Endothelial cell of umbilical vein (primary cell): ENCODE measurements around the gene DLGAP1. TPM values are rescaled to one million over a fixed set of nuclear protein-coding genes. Genes with fewer than 3 reads are reported as not detected.

Source experiments
- BruUV-seq: library from RNA; stranded (reverse); fragments of 400-500 nt; replicated peaks from 2 replicates; lab custom pipeline; 2021; lab: Mats Ljungman, UMichigan
- CTCF ChIA-PET: fragments of 300-600, 350-600 bp; sonication (Branson Sonifier 250); formaldehyde crosslinking; loops from one replicate; lab custom pipeline; 2021; ENCODE audit warnings: antibody characterized with exemption, inconsistent platforms; lab: Charles Lee
- POLR2A ChIA-PET: fragments of 300-600, 350-600 bp; sonication (Branson Sonifier 250); formaldehyde crosslinking; loops from one replicate; lab custom pipeline; 2021; ENCODE audit warnings: antibody characterized with exemption, inconsistent platforms; lab: Charles Lee
- DNase-seq: peaks from one replicate; pipeline ENCODE4 v3.0.0-alpha.2; 2011; ENCODE audit warnings: low read depth, low spot score
- FAIRE-seq: peaks from 2 replicates; lab custom pipeline; 2011; peaks lifted over from hg19 to GRCh38; lab: Jason Lieb, UNC
- H2AFZ ChIP-seq: 2 replicates; pipeline ENCODE4 v1.6.0; 2012; ENCODE audit warnings: low read depth, low read length, control low read depth, inconsistent platforms
- H3K27ac ChIP-seq: 2 replicates; pipeline ENCODE4 v1.5.1; 2011; ENCODE audit warnings: low read depth, mild to moderate bottlenecking, control low read depth, low read length, moderate library complexity; ENCODE audit not compliant: insufficient read depth
- H3K27me3 ChIP-seq, 2 experiments: 2 replicates each; pipeline versions ENCODE4 v1.6.0 to v1.6.1; 2011; ENCODE audit warnings: low read length in 2 of 2, mixed read lengths in 1 of 2; ENCODE audit not compliant: control insufficient read depth in 2 of 2, insufficient read depth in 2 of 2
- H3K36me3 ChIP-seq, 2 experiments: 2 replicates in 1 of 2; 3 replicates in 1 of 2; pipeline ENCODE4 v1.5.1; 2011; ENCODE audit warnings: low read length in 2 of 2, mild to moderate bottlenecking in 1 of 2, moderate library complexity in 1 of 2; ENCODE audit not compliant: control insufficient read depth in 2 of 2, insufficient read depth in 2 of 2; ENCODE audit errors: extremely low read depth in 1 of 2
- H3K4me1 ChIP-seq: 3 replicates; pipeline ENCODE4 v1.5.1; 2011; ENCODE audit warnings: mild to moderate bottlenecking, low read length; ENCODE audit not compliant: control insufficient read depth, insufficient read depth; ENCODE audit errors: extremely low read depth
- H3K4me2 ChIP-seq: 2 replicates; pipeline ENCODE4 v1.6.1; 2011; ENCODE audit warnings: low read length, control low read depth, mixed read lengths; ENCODE audit not compliant: insufficient read depth
- H3K4me3 ChIP-seq, 3 experiments: fragments of 200-600 bp in 1 of 3; sonication (generic), shearing (Covaris generic) in 1 of 3; replicated peaks in 1 of 3; 2 replicates each; pipeline ENCODE4 v1.5.1; 2011 to 2016; ENCODE audit warnings: control low read depth in 3 of 3, low read length in 3 of 3, mild to moderate bottlenecking in 2 of 3, inconsistent platforms in 1 of 3, low read depth in 1 of 3, moderate library complexity in 1 of 3; ENCODE audit not compliant: insufficient read depth in 1 of 3
- H3K79me2 ChIP-seq: 2 replicates; pipeline ENCODE4 v1.6.0; 2012; ENCODE audit warnings: low read length, inconsistent platforms; ENCODE audit not compliant: control insufficient read depth, insufficient read depth
- H3K9ac ChIP-seq: replicated peaks from 2 replicates; pipeline ENCODE3; 2011; ENCODE audit warnings: low read length, control low read depth; ENCODE audit not compliant: insufficient read depth; ENCODE audit errors: extremely low read depth
- H3K9me1 ChIP-seq: replicated peaks from 3 replicates; pipeline ENCODE4 v1.6.0; 2011; ENCODE audit warnings: mild to moderate bottlenecking, low read length; ENCODE audit not compliant: control insufficient read depth, insufficient read depth; ENCODE audit errors: extremely low read depth
- H3K9me3 ChIP-seq: replicated peaks from 2 replicates; pipeline ENCODE4 v1.5.1; 2012; ENCODE audit warnings: low read length, inconsistent platforms; ENCODE audit not compliant: control insufficient read depth, insufficient read depth
- H4K20me1 ChIP-seq: replicated peaks from 2 replicates; pipeline ENCODE3; 2011; ENCODE audit warnings: mild to moderate bottlenecking, low read length; ENCODE audit not compliant: control insufficient read depth, insufficient read depth; ENCODE audit errors: extremely low read depth
- GATA2 ChIP-seq: IDR thresholded peaks from 2 replicates; pipeline ENCODE4 v1.7.0; 2011; ENCODE audit warnings: low read depth, mild to moderate bottlenecking, moderate library complexity, mixed read lengths, low read length; ENCODE audit not compliant: insufficient read length, insufficient read depth
- JUN ChIP-seq: IDR thresholded peaks from 2 replicates; pipeline ENCODE4 v1.6.1; 2011; ENCODE audit warnings: borderline replicate concordance, low read depth; ENCODE audit not compliant: insufficient read length, insufficient read depth
- MYC ChIP-seq: IDR thresholded peaks from one replicate; pipeline ENCODE4 v1.6.1; 2011; ENCODE audit warnings: mild to moderate bottlenecking, low read depth, low read length
- POLR2A ChIP-seq: IDR thresholded peaks from 2 replicates; pipeline ENCODE4 v1.6.1; 2012; ENCODE audit warnings: low read depth, mild to moderate bottlenecking, control low read depth, low read length
- POLR2AphosphoS5 ChIP-seq: IDR thresholded peaks from 2 replicates; pipeline ENCODE4 v1.6.1; 2012; ENCODE audit warnings: low read depth, mild to moderate bottlenecking, control low read depth, low read length, moderate library complexity; ENCODE audit not compliant: insufficient read depth
- dilution Hi-C: fragments of 300-500 bp; cut with MboI; formaldehyde crosslinking; loops from one replicate; pipeline ENCODE4 v1.15.0; 2019; ENCODE audit warnings: low sequenced_read_pairs; ENCODE audit not compliant: extremely low pct_ligation_motif_present
- intact Hi-C: fragments of 100-400 bp; cut with micrococcal nuclease; formaldehyde crosslinking; loops from one replicate; pipeline ENCODE4 v1.10.0; 2022
- polyA plus RNA-seq, 4 experiments: library from polyadenylated mRNA; depleted of rRNA in 3 of 4; stranded (reverse) in 3 of 4; unstranded in 1 of 4; fragments of >200 nt; gene quantifications; 2 replicates each; pipeline versions ENCODE4 v1.2.1 to v1.2.3, GENCODE V29; 2011 to 2012; ENCODE audit warnings: missing spikeins in 1 of 4
- total RNA-seq: library from RNA; stranded (reverse); gene quantifications from 2 replicates; pipeline ENCODE4 v1.2.3, GENCODE V29; 2021
- TF ChIP-seq, protein P1 (sequence below): IDR thresholded peaks from 2 replicates; pipeline ENCODE4 v1.6.1; 2011; ENCODE audit not compliant: insufficient read depth, insufficient read length

The DLGAP1 gene
- total and polyA plus RNA-seq, 2 donors (not counting 3 experiments of a cell fraction or from before 2014, with no cell fraction given): 0.04 TPM; not detected in 1

DNA sequence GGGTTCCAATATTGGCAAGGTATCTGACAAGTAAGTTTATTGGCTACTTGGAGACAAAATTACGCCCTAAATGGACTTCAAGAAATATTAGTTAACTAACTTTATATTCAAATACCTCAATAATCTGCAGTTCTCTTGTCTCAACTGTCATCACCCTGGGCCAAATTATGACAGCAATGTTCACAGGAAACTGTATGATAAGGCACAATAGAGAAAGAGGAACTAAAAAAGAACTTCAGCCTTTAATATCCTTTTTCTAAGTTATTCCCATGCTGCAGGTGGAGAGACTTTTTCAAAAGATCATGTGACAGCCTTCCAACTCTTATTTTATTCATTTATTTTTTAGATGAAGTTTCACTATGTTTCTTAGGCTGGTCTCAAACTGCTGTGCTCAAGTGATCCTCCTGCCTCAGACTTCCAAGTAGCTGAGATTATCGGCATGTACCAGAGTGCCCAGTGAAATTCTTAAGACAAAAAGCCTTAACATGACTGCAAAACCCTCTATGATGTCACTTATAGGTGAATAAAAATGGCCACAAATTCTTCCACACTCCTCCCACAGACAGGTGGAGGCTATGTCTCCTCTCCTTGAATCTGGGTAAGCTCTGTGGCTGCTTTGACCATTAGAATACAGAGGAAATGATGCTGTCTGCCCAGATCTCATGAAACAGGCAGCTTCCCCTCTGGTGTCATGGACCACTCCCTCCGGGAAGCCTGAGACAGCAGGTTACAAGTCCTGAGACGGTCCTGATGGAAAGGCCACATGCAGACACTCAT is 794.2 kb downstream of the DLGAP1 start:
- Histone ChIP-seq H3K4me1 (peaks cover 15% of the 10 kb centered on the region), H3K36me3 (no peaks in the 10 kb centered on the region), H4K20me1 (no peaks in the 10 kb centered on the region), H3K4me3 (no peak overlapping the region), H3K4me2 (no peak overlapping the region), H3K9ac (no peak overlapping the region), H3K79me2 (no peaks in the 10 kb centered on the region), H3K27ac (no peak overlapping the region), H3K27me3 (no peaks in the 10 kb centered on the region), H3K9me1 (no peaks in the 10 kb centered on the region), H2AFZ (no peak overlapping the region), H3K9me3 (no peaks in the 10 kb centered on the region)
- FAIRE-seq (peak; percentile 73), DNase-seq (no peak)
- CTCF ChIA-PET: interaction anchor here (0.9 to 2.9 kb wide), 3 partner anchors 8 to 67 kb away, joined by 4 to 9 read pairs (median 4); no protein-coding TSS in a partner anchor
- POLR2A ChIA-PET: interaction anchor here (0.7 kb wide), 1 partner anchor 133 kb away, joined by 11 read pairs; no protein-coding TSS in a partner anchor
- no TSS peak for BruUV-seq
- dilution Hi-C loops (no loop called here), intact Hi-C loops (no loop called here)
- TF ChIP-seq, protein P1, sequence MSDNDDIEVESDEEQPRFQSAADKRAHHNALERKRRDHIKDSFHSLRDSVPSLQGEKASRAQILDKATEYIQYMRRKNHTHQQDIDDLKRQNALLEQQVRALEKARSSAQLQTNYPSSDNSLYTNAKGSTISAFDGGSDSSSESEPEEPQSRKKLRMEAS: no peak
- TF ChIP-seq POLR2A (no peak), POLR2AphosphoS5 (no peak), JUN (no peak), MYC (no peak)

DNA sequence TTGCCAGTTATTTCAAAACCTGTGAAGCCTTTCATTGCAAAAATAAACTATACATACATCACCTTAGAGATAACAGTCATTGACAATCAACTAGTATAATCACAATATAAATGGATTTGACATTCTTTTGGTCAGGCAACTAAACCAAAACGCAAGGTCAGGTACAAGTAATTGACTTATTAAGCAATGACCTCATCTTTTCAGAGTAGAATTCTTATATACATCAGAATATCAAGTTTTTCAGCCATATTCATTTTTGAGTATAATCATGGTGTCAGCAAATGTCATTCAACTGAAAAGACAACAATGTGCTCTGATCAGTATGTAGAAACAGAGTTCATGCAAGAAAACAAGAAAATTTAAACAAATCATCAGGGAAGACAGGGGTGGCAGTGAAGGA is 796.6 kb downstream of the DLGAP1 start:
- H2AFZ ChIP-seq: no peak overlapping the region
- H3K27me3 ChIP-seq: no peaks in the 10 kb centered on the region
- no peak for DNase-seq
- no peak overlapping the region for H3K4me2 ChIP-seq
- H3K27ac ChIP-seq: no peak overlapping the region
- no peaks in the 10 kb centered on the region for H3K36me3 ChIP-seq
- TF ChIP-seq GATA2: no peak
- TF ChIP-seq JUN: peak; percentile 3
- H3K9me1 ChIP-seq: no peaks in the 10 kb centered on the region
- H3K79me2 ChIP-seq: no peaks in the 10 kb centered on the region
- no peak overlapping the region for H3K9ac ChIP-seq
- FAIRE-seq: no peak
- H4K20me1 ChIP-seq: no peaks in the 10 kb centered on the region
- intact Hi-C loops (no loop called here), dilution Hi-C loops (no loop called here)
- no peak overlapping the region for H3K4me3 ChIP-seq
- no TSS peak for BruUV-seq
- ChIA-PET CTCF (interaction anchor here (1.1 to 1.7 kb wide), 2 partner anchors 12 to 376 kb away, joined by 3 to 6 read pairs; no protein-coding TSS in a partner anchor), POLR2A (no interaction called here)
- no peaks in the 10 kb centered on the region for H3K9me3 ChIP-seq
- peaks cover 15% of the 10 kb centered on the region for H3K4me1 ChIP-seq
